HG02678 (cell line): Measurements from ENCODE around the gene HOXA9.

Experiments
- ATAC-seq: cut with Tn5 transposase; IDR thresholded peaks from one replicate; pipeline ENCODE4 v1.9.1; 2021; ENCODE audit warnings: mild to moderate bottlenecking, moderate library complexity; ENCODE audit not compliant: unreplicated experiment

HOXA9 gene

DNA sequence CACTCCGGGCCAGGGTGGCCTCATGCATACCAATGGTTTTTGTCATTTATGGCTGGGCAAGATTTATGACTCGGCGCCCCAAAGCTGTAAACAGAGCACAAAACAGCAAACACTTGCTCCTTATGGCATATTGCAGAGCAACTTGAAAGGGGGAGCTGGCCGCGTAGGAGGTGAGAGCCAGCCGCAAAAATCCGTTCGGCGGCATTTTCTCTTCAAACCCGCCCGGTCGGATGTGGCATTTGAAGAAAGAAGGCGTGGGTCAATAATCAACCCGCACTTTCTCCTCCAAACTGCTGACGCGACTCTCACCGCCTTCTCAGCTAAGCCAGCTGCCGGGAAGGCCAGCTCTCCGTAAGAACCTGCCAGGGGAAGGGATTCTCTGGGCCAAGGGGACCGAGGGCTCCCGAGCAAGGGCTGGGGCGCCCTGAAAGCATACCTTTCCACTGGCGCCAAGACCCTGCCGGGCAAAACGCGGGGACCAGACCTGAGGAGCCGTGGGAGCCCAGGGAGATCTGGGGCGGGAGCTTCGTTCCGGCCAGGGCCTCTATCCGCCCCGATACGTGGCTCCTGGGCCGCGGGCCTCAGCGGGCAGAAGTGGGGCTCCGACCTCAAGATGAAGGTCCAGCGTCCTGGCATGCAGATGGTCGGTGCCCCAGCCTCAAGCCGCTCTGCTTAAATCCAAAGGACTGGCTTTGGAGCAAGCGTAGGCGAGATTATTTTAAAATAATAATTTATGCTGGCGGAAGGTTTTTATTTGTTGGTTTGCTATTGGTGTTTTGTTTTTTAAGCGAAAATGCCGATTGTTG lies 49.9 kb downstream of the HOXA9 start:
- ATAC-seq: no peak

- no peak for ATAC-seq
Observed at GRCh38 chr7:27114881-27115220, 50.5 kb downstream of the HOXA9 start.

- no peak for ATAC-seq
Observed at GRCh38 chr7:27113991-27114769, 51.2 kb downstream of the HOXA9 start.

- no peak for ATAC-seq
Observed at GRCh38 chr7:27112955-27113949, 52.1 kb downstream of the HOXA9 start.
